Loucy (cell line): ENCODE measurements around the gene NOL9.

Experiments
- H2AFZ ChIP-seq: fragments of 200-600 bp; sonication (generic); 2 replicates; pipeline ENCODE4 v1.6.0; 2016; ENCODE audit warnings: antibody characterized with exemption, mild to moderate bottlenecking, low read length, moderate library complexity
- H3F3A ChIP-seq: fragments of 200-600 bp; 2 replicates; pipeline ENCODE4 v1.6.0; 2016; ENCODE audit warnings: antibody characterized with exemption, low read depth, mild to moderate bottlenecking
- H3K27me3 ChIP-seq: fragments of 200-600 bp; sonication (generic); 2 replicates; pipeline ENCODE4 v1.6.1; 2014; ENCODE audit warnings: low read length, mild to moderate bottlenecking; ENCODE audit not compliant: insufficient read depth, poor library complexity, severe bottlenecking
- H3K36me3 ChIP-seq: fragments of 200-600 bp; sonication (generic); 2 replicates; pipeline ENCODE4 v1.6.1; 2016; ENCODE audit warnings: low read length; ENCODE audit not compliant: insufficient read depth
- H3K4me1 ChIP-seq: fragments of 200-600 bp; sonication (generic); 2 replicates; pipeline ENCODE4 v1.5.1; 2014; ENCODE audit warnings: low read length, mild to moderate bottlenecking; ENCODE audit not compliant: insufficient read depth, poor library complexity, severe bottlenecking
- H3K4me2 ChIP-seq: fragments of 200-600 bp; sonication (generic); 2 replicates; pipeline ENCODE4 v1.6.0; 2014; ENCODE audit warnings: antibody characterized with exemption, low read length, low read depth, mild to moderate bottlenecking; ENCODE audit not compliant: poor library complexity, severe bottlenecking
- H3K4me3 ChIP-seq: fragments of 200-600 bp; sonication (generic); 2 replicates; pipeline ENCODE4 v1.5.1; 2014; ENCODE audit warnings: low read length, mild to moderate bottlenecking, mixed read lengths; ENCODE audit not compliant: poor library complexity, severe bottlenecking
- H3K79me2 ChIP-seq: fragments of 200-600 bp; sonication (generic); 2 replicates; pipeline ENCODE4 v1.6.1; 2014; ENCODE audit warnings: low read length; ENCODE audit not compliant: insufficient read depth
- H3K9ac ChIP-seq: fragments of 200-600 bp; sonication (generic); 2 replicates; pipeline ENCODE4 v1.6.0; 2014; ENCODE audit warnings: mild to moderate bottlenecking, low read depth, low read length, moderate library complexity; ENCODE audit not compliant: poor library complexity, severe bottlenecking
- H3K9me2 ChIP-seq: fragments of 200-600 bp; sonication (generic); replicated peaks from 2 replicates; pipeline ENCODE4 v1.6.1; 2016; ENCODE audit warnings: low read depth, low read length, mixed read lengths
- H3K9me3 ChIP-seq: fragments of 200-600 bp; sonication (generic); 2 replicates; pipeline ENCODE4 v1.6.1; 2014; ENCODE audit warnings: mild to moderate bottlenecking, antibody characterized with exemption, low read length, low read depth; ENCODE audit not compliant: insufficient read depth
- H4K20me1 ChIP-seq: fragments of 200-600 bp; sonication (generic); 2 replicates; pipeline ENCODE4 v1.6.0; 2014; ENCODE audit warnings: antibody characterized with exemption, low read length, mild to moderate bottlenecking; ENCODE audit not compliant: insufficient read depth, poor library complexity, severe bottlenecking
- EZH2phosphoT487 ChIP-seq: fragments of 200-600 bp; IDR thresholded peaks from 2 replicates; pipeline ENCODE4 v1.6.1; 2018; ENCODE audit warnings: antibody characterized with exemption, mild to moderate bottlenecking, moderate library complexity, borderline replicate concordance
- TF ChIP-seq, protein P1 (sequence below): fragments of 200-600 bp; sonication (generic); conservative IDR thresholded peaks from 2 replicates; pipeline ENCODE4 v1.5.1; 2014; ENCODE audit warnings: mild to moderate bottlenecking, antibody characterized with exemption, low read length

The NOL9 gene

DNA sequence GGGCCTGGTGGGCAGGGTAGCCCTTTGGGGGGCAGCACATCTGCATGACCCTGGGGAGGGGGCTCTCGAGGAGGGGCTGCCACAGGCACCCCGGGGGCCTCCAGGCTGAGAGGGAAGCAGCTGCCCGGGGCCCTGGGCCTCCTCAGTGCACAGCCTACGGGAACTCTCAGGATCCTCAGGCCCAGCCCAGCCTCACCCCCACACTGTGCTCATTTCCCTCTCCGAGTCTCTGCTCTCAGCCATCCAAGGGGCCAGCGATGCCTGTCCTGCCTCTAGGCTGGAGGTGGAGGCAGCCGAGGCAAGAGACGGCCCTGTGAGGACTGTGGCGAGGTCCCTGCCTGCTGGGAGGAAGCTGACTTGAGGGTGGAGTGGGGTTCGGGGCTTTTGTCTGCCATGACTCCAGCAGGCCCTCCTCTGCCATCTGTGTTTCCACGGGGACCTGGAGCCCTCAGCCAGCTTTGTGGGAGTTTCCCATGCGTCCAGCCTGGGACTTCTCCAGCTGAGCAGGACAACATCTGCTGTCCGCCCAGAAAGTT is 55.7 kb downstream of the NOL9 start:
- Histone ChIP-seq H2AFZ (no peak overlapping the region), H3K4me3 (no peak overlapping the region), H3K27me3 (no peaks in the 10 kb centered on the region), H3K79me2 (no peaks in the 10 kb centered on the region), H3K9me2 (no peaks in the 10 kb centered on the region), H3K36me3 (no peaks in the 10 kb centered on the region), H3F3A (no peaks in the 10 kb centered on the region), H3K9ac (no peak overlapping the region), H3K9me3 (no peaks in the 10 kb centered on the region), H4K20me1 (no peaks in the 10 kb centered on the region), H3K4me2 (no peak overlapping the region), H3K4me1 (peaks cover 17% of the 10 kb centered on the region)
- TF ChIP-seq, protein P1, sequence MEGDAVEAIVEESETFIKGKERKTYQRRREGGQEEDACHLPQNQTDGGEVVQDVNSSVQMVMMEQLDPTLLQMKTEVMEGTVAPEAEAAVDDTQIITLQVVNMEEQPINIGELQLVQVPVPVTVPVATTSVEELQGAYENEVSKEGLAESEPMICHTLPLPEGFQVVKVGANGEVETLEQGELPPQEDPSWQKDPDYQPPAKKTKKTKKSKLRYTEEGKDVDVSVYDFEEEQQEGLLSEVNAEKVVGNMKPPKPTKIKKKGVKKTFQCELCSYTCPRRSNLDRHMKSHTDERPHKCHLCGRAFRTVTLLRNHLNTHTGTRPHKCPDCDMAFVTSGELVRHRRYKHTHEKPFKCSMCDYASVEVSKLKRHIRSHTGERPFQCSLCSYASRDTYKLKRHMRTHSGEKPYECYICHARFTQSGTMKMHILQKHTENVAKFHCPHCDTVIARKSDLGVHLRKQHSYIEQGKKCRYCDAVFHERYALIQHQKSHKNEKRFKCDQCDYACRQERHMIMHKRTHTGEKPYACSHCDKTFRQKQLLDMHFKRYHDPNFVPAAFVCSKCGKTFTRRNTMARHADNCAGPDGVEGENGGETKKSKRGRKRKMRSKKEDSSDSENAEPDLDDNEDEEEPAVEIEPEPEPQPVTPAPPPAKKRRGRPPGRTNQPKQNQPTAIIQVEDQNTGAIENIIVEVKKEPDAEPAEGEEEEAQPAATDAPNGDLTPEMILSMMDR, result no peak
- no peak for TF ChIP-seq EZH2phosphoT487

GRCh38 chr1:6497867-6498575 is 56.3 kb downstream of the NOL9 start:
- Histone ChIP-seq H3K9me3 (no peaks in the 10 kb centered on the region), H3K9ac (peak overlapping the region; percentile 48), H2AFZ (peak overlapping the region; percentile 86), H3K4me3 (peak overlapping the region; percentile 76), H4K20me1 (no peaks in the 10 kb centered on the region), H3K9me2 (no peaks in the 10 kb centered on the region), H3K4me1 (peaks cover 17% of the 10 kb centered on the region), H3K36me3 (no peaks in the 10 kb centered on the region), H3K27me3 (no peaks in the 10 kb centered on the region), H3F3A (no peaks in the 10 kb centered on the region), H3K4me2 (peak overlapping the region; percentile 75), H3K79me2 (no peaks in the 10 kb centered on the region)
- TF ChIP-seq, protein P1, result no peak
- no peak for TF ChIP-seq EZH2phosphoT487

GRCh38 chr1:6497215-6497866 is 57.0 kb downstream of the NOL9 start:
- Histone ChIP-seq H3K79me2 (no peaks in the 10 kb centered on the region), H3K9ac (peak overlapping the region; percentile 48), H3K9me2 (no peaks in the 10 kb centered on the region), H3K36me3 (no peaks in the 10 kb centered on the region), H3K4me3 (peak overlapping the region; percentile 76), H4K20me1 (no peaks in the 10 kb centered on the region), H3K4me1 (peaks cover 20% of the 10 kb centered on the region), H3K27me3 (no peaks in the 10 kb centered on the region), H2AFZ (peak overlapping the region; percentile 86), H3K4me2 (peak overlapping the region; percentile 75), H3F3A (no peaks in the 10 kb centered on the region), H3K9me3 (no peaks in the 10 kb centered on the region)
- TF ChIP-seq, protein P1, result no peak
- no peak for TF ChIP-seq EZH2phosphoT487
